ENCODE measurements around the gene FGF19.

DNA sequence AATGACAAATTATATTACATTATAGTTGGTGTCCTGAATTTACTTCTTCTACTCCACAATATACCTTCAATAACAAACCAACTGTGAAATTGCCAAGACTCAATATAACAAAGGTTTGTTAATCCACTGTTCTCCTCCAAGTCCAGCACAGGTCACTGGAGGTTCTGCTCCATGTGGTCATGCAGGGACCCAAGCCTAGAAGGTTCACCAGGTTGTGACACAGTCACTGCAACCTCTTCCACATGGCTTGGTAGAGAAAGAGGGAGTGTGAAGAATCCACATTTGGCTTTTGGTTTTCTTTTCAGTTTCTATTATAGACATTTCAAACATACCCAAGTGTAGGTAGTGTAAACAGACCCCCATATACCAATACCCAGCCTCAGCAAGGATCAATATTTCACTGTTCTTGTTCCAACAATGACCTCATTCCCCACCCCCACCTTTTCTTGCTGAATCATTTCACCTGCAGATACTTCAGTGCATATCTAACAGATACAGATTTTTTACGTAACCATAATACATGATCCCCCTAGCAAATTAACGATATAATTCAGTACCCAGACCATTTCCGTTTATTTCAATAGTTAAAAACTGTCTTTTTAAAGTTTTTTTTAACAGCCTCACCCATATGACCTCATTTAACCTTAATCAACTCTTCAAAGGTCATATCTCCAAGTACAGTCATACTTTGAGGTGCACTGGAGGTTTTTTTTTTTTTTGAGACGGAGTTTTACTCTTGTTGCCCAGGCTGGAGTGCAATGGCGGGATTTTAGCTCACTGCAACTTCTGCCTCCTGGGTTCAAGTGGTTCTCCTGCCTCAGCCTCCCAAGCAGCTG is 14.1 kb downstream of the FGF19 start:
- TF ChIP-seq, protein P1, sequence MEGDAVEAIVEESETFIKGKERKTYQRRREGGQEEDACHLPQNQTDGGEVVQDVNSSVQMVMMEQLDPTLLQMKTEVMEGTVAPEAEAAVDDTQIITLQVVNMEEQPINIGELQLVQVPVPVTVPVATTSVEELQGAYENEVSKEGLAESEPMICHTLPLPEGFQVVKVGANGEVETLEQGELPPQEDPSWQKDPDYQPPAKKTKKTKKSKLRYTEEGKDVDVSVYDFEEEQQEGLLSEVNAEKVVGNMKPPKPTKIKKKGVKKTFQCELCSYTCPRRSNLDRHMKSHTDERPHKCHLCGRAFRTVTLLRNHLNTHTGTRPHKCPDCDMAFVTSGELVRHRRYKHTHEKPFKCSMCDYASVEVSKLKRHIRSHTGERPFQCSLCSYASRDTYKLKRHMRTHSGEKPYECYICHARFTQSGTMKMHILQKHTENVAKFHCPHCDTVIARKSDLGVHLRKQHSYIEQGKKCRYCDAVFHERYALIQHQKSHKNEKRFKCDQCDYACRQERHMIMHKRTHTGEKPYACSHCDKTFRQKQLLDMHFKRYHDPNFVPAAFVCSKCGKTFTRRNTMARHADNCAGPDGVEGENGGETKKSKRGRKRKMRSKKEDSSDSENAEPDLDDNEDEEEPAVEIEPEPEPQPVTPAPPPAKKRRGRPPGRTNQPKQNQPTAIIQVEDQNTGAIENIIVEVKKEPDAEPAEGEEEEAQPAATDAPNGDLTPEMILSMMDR (conservative IDR thresholded peaks at IDR 0.05; ENCODE audit: low read depth, low read length) = no peak
- no peak for TF ChIP-seq EZH2 (IDR thresholded peaks at IDR 0.05; ENCODE audit: borderline replicate concordance, low read depth, low read length, poor library complexity, severe bottlenecking)
